Mucosa of gallbladder (tissue), 1 donor: ENCODE measurements around the gene THSD4. TPM values are rescaled to one million over a fixed set of nuclear protein-coding genes. Genes with fewer than 3 reads are reported as not detected.
"Not testable (repeated sequence)": the region's sequence is repeated elsewhere in the genome, so short reads cannot be mapped to it uniquely, and the experiment has no call there.

Experiments
- DNase-seq: peaks from one replicate; pipeline ENCODE4 v3.0.0-alpha.2; 2020; ENCODE audit warnings: low spot score
- total RNA-seq: library from RNA; stranded (reverse); gene quantifications from one replicate; pipeline ENCODE4 v1.2.1, GENCODE V29; 2021
- donor health status: DM: no; HTN: no; CAD: no.

THSD4 gene
- total RNA-seq, 1 donor from 2014 or later, result 71.2 TPM

GRCh38 chr15:71187526-71187925 lies 72.3 kb downstream of the THSD4 start:
- no peak for DNase-seq

- DNase-seq, result no peak
These were observed 74.4 kb downstream of the THSD4 start for GRCh38 chr15:71189718-71190117.

- no peak for DNase-seq
These were observed 76.0 kb downstream of the THSD4 start for GRCh38 chr15:71191296-71191695.

- DNase-seq, result no peak
These were observed 77.5 kb downstream of the THSD4 start for GRCh38 chr15:71192816-71193215.

GRCh38 chr15:71194286-71194685 lies 79.0 kb downstream of the THSD4 start:
- no peak for DNase-seq

GRCh38 chr15:71195242-71195641 lies 80.0 kb downstream of the THSD4 start:
- no peak for DNase-seq

GRCh38 chr15:71197620-71198019 lies 82.3 kb downstream of the THSD4 start:
- DNase-seq, result no peak

GRCh38 chr15:71198846-71199245 lies 83.6 kb downstream of the THSD4 start:
- DNase-seq, result no peak

GRCh38 chr15:71199384-71200351 lies 84.4 kb downstream of the THSD4 start:
- no peak for DNase-seq

GRCh38 chr15:71201477-71201876 lies 86.2 kb downstream of the THSD4 start:
- DNase-seq, result no peak

GRCh38 chr15:71202712-71203111 lies 87.4 kb downstream of the THSD4 start:
- DNase-seq, result no peak

- DNase-seq, result no peak
These were observed 88.6 kb downstream of the THSD4 start for GRCh38 chr15:71203586-71204474.

GRCh38 chr15:71207141-71207540 lies 91.9 kb downstream of the THSD4 start:
- DNase-seq, result no peak

GRCh38 chr15:71212146-71212545 lies 96.9 kb downstream of the THSD4 start:
- DNase-seq, result no peak

- DNase-seq, result not testable (repeated sequence)
These were observed 98.7 kb downstream of the THSD4 start for GRCh38 chr15:71213943-71214342.

GRCh38 chr15:71215126-71215894 lies 100.0 kb downstream of the THSD4 start:
- no peak for DNase-seq

GRCh38 chr15:71218272-71218805 lies 103.1 kb downstream of the THSD4 start:
- DNase-seq, result no peak

GRCh38 chr15:71219101-71219500 lies 103.8 kb downstream of the THSD4 start:
- no peak for DNase-seq

GRCh38 chr15:71219645-71220044 lies 104.4 kb downstream of the THSD4 start:
- no peak for DNase-seq

GRCh38 chr15:71220828-71221227 lies 105.6 kb downstream of the THSD4 start:
- DNase-seq, result no peak

- DNase-seq, result no peak
These were observed 106.1 kb downstream of the THSD4 start for GRCh38 chr15:71221417-71221816.
